ENCODE measurements around the gene ANAPC1.

DNA sequence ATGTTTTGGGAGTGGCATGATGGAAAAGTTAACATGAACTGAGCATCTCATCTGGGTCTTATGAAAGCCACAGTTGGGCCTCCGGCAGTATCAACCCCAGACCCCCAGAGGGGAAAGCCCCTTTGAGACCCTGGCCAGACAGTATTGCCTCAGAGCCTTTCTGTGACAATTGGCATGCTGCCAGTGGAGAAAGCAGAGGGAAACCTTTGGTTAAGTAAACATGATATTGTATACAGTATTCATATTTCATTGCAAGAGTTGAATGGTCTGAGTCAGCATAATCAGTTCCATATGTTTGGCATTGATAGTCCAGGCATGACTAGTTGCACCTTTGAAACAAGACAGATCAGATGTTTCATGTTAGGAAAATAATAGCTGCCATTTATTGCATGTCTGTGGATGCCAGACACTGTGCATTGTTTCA, 34.4 kb upstream of the ANAPC1 start:
- TF ChIP-seq, protein P1, sequence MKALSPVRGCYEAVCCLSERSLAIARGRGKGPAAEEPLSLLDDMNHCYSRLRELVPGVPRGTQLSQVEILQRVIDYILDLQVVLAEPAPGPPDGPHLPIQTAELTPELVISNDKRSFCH (CRISPR knock-in tag; IDR thresholded peaks at IDR 0.05): no peak
- TF ChIP-seq, protein P1 (tag; IDR thresholded peaks at IDR 0.05): no peak
- TF ChIP-seq, protein P2, sequence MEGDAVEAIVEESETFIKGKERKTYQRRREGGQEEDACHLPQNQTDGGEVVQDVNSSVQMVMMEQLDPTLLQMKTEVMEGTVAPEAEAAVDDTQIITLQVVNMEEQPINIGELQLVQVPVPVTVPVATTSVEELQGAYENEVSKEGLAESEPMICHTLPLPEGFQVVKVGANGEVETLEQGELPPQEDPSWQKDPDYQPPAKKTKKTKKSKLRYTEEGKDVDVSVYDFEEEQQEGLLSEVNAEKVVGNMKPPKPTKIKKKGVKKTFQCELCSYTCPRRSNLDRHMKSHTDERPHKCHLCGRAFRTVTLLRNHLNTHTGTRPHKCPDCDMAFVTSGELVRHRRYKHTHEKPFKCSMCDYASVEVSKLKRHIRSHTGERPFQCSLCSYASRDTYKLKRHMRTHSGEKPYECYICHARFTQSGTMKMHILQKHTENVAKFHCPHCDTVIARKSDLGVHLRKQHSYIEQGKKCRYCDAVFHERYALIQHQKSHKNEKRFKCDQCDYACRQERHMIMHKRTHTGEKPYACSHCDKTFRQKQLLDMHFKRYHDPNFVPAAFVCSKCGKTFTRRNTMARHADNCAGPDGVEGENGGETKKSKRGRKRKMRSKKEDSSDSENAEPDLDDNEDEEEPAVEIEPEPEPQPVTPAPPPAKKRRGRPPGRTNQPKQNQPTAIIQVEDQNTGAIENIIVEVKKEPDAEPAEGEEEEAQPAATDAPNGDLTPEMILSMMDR (IDR thresholded peaks at IDR 0.05 in 2 of 3, conservative IDR thresholded peaks at IDR 0.05 in 1 of 3; ENCODE audit: insufficient read depth in 2 of 3, low read depth in 1 of 3, low read length in 3 of 3): no peak
- no peak for TF ChIP-seq NR2C2 (CRISPR knock-in tag; IDR thresholded peaks at IDR 0.05)
- no peak for TF ChIP-seq NR2C2 (tag; IDR thresholded peaks at IDR 0.05)

Data from K562 (cell line).